HG02798 (cell line): ENCODE results near the gene CIC.
A peak's percentile ranks its signal among the peaks of the same experiment; 100 is the strongest.
"Not testable (repeated sequence)": the region's sequence is repeated elsewhere in the genome, so short reads cannot be mapped to it uniquely, and the experiment has no call there.

Source experiments
- ATAC-seq: cut with Tn5 transposase; IDR thresholded peaks from one replicate; pipeline ENCODE4 v1.9.1; 2021; ENCODE audit warnings: mild to moderate bottlenecking; ENCODE audit not compliant: unreplicated experiment, poor library complexity

Gene CIC

DNA sequence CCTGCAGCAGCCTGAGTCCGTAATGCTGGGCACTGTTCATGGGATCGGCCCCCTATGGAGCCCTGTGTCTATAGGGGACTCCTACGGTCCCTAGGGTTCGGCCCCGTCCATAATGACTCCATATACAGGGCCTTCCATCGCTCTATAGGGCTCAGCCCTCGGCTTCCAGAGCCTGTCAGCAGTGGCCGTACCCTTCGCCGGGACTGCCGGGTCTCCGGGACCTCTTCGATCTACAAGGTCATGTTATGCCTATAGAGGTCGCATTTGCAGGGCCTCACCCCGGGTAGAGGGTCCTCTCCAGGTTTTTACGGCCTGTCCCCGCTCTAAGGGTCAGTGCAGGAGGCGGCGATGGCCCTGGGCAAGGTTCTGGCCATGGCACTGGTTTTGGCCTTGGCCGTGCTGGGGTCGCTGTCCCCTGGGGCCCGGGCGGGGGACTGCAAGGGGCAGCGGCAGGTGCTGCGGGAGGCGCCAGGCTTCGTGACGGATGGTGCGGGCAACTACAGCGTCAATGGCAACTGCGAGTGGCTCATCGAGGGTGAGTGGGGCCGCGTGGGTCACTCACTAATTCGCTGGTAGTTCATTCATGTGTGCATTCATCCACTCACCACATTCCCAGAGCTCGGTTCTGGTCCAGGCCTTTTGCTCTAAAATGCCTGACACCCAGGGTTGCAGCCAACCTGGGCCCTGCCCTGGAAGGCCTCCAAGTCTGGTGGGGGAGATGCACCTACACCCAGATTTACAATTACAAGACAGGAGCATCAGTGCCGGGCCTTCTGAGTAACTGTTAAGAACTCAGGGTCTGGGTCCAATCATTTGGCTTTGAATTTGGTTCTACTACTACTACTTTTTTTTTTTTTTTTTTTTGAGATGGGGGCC, 57.1 kb downstream of the CIC start:
- ATAC-seq: peak; percentile 1

DNA sequence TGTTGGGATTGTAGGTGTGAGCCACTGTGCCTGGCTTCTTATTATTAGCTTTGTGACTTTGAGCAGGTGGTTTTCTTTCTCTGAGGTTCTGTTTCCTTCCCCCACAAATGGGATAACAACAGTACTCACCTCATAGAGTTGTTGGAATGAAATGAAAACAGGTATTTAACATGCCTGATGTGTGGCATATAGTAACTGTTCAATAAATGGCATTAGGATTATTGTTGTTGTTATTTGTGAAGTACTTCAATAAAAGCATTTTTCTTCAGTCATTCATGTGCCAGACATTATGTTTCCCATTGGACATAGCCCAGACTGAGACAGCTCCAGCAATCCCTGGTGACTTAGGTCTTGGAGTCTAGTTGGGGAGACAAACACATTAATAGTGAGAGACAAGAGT, 57.9 kb downstream of the CIC start:
- no peak for ATAC-seq

DNA sequence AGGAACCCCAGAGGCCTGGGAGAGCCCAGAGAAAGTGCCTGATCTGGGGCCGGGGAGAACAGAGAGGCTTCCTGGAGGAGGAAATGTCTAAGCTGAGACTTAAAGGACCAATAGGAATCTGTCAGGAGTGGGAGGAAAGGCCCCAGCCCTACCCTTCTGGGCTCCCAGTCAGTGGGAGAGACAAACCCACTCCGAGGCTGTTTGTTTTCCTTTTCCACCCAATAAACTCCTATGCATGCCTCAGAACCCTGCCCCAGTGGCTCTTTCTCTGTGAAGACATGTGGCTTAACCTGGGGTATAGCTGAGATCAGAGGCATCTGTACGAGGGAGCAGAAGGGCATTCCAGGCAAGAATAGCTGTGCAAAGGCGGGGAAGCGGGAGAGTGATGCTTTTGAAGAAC, 58.3 kb downstream of the CIC start:
- no peak for ATAC-seq

DNA sequence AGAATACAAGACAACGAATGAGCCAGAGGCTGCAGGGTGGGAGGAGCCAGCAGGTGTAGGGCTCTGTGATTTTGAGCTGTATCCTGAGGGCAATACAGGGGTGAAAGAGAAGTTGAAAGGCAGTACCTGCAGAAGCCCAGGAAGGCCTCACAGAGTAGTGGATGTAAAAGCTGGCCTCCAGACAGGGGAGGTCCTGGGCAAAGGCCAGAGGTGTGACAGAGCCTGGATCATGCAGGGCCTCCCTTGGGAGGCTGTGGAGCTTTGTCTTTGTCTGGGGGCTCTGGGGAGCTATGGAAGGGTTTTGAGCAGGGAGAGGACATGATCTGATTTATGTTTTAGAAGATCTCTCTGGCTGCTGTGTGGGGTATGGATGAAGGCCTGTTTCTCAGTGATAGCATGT, 59.1 kb downstream of the CIC start:
- no peak for ATAC-seq

DNA sequence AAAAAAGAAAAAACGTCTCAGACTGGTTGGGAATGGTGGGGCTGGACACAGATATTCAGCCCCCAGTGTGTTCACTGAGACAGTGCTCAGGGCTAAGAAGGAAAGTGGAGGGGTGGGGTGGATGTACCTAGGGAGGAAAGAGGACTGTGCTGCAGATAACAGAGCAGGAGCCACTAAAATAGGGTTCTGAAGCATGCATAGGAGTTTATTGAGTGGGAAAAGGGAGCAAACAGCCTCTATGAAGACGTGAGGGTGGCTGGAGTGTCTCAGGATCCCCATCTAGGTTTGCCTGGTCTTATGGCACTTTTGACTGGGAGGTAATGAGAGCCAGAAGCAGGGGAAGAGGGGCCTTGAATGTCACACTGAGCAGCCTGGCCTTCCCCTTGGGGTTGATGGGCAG, 59.8 kb downstream of the CIC start:
- ATAC-seq: no peak

DNA sequence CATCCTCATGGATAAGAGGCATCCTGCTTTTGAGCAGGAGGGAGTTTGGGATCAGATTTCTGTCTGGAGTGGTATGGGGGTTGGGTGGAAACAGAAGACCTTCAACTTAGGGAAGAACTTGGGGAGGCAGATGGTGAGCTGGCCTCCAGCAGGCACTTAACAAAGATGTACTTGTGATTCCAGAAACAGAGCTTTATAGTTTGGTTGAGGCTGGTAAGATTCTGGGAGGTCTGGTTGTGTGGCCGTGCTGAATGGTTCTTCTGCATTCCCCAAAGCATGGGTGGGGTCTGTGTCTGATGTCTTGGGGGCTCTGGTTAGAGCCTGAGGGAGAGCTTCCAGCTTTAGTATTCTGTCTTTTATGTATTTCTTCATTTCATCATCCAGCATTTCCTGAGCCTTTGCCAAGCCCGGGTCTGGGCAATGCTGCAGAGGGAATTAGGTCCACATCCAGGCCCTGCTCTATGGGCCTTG, 61.2 kb downstream of the CIC start:
- no peak for ATAC-seq

DNA sequence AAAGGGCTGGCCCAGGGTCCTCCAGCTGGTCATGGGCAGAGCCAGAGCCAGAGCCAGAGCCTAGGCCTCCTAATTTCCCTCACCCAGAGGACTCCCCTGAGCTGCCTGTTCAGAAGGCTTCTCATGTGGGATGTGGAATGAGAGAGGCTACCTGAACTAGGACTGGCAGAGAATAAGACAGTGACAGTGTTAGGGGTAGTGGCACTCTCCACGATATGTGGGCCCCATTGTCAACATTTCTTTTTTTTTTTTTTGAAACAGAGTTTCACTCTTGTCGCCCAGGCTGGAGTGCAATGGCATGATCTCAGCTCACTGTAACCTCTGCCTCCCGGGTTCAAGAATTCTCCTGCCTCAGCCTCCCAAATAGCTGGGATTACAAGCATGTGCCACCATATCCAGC, 62.3 kb downstream of the CIC start:
- not testable (repeated sequence) for ATAC-seq

DNA sequence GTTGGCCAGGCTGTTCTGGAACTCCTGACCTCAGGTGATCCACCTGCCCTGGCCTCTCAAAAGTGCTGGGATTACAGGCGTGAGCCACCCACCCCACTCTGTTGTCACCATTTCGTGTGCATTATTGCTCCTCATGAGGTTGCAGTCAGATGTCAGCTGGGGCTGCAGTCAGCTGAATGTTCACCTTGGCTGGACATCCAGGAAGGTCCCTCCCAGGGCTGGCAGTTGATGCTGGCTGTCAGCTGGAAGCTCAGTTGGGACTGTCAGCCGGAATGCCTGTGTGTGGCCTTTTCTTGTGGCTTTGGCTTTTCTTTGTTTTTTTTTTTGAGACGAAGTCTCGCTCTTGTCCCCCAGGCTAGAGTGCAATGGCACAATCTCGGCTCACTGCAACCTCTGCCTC, 63.0 kb downstream of the CIC start:
- no peak for ATAC-seq

DNA sequence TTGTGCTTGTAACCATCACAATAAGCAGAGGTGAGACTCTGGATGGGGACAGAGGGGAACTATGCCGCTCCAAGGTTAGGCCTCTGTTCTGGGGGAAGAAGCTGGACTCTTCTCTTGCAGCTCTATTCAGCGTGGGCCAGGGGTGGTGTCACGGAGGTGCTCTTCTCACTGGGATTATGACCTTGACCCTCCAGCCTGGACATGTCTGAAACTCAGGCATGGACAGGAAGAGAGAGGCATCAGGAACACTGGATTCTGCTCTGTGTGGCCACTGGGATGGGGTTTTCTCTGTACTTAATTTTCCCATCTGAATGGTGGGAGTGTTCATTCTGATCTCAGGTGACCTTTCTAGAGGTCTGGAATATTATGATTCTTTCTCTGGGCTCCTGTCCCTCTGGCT, 64.0 kb downstream of the CIC start:
- no peak for ATAC-seq

DNA sequence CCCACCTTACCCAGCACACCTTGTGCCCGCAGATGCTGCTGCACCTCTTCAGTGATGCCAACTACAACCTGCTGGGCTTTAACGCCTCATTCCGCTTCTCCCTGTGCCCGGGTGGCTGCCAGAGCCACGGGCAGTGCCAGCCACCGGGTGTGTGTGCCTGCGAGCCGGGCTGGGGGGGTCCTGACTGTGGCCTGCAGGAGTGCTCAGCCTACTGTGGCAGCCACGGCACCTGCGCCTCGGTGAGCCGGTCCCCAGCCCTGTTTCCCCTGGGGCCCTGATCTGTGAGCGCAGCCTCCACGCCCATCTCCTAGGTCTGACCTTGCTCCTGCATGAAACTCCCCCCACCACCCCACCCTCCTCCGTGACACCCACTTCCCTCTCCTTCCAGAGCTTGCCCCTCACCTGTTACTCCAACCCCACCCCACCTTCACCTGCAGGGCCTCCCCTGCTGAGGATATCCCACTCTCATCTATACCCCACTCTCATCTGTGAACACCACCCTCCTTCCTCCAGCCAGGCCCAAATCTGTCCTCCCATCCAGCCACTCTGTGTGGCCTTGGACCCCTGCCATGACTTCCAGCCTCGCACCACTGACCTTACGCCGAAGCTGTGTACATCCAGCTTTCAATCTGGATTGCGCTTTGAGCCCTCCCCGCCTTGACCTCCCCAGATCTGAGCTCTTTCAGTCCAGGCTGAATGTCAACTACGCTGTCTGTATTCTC, 65.1 kb downstream of the CIC start:
- ATAC-seq: no peak

DNA sequence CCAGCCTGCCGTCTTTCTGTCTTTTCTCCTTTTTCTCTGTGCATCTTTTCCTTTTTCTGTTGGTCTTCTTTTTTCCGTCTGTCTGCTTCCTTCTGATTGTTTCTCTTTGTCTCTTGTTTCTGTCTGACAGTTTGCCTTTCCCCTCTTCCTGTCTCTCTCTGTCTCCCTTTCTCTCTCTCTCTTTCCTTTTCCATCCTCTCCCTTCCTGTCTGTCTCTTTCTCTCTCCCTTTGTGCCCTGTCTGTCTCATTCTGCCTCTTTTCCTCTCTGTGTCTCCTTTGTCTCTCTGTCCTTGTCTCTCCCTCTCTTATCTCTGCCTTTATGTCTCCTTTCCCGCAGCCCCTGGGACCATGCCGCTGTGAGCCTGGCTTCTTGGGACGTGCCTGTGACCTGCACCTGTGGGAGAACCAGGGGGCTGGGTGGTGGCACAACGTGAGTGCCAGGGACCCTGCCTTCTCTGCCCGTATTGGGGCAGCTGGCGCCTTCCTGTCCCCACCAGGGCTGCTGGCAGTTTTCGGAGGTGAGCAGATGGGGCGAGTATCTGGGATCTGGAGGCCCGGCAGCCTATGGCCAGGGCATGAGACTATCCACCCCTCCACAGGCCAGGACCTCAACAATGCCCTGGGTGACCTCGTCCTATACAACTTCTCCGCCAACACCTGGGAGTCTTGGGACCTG, 65.8 kb downstream of the CIC start:
- no peak for ATAC-seq

DNA sequence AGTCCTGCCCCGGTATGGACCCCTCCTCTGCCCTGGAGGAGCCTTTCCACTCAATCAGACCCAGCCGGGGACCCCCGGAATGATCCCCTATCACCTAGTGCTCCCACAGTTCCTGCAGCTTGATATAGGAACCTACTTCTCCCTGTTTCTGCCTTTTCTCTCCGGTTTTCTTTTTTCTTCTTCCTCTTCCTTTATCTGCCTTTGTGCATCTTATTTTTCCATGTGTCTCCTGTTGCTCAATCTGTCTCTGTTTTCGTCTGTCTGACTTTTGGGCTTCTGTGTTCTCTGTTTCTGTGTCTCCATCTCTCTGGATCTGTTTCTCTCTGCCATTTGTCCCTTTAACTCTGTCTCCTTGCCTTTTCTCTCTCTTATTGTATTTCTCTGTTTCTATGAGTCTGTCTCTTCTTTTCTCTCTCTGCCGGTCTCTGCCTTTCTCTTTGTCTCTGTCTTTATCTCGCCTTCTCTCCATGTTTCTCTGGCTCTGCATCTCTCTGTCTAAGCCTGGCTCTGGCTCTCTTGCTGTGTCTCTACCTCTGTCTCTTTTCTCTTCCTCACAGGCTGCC, 66.4 kb downstream of the CIC start:
- no peak for ATAC-seq

DNA sequence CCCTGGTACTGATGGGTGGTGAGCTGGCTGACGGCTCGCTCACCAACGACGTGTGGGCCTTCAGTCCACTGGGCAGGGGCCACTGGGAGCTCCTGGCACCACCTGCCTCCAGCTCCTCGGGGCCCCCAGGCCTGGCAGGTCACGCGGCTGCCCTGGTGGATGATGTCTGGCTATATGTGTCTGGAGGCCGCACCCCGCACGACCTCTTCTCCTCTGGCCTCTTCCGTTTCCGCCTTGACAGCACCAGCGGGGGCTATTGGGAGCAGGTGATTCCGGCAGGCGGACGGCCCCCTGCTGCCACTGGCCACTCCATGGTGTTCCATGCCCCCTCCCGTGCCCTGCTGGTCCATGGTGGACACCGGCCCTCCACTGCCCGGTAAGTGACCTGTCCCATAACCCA, 66.9 kb downstream of the CIC start:
- ATAC-seq: no peak

DNA sequence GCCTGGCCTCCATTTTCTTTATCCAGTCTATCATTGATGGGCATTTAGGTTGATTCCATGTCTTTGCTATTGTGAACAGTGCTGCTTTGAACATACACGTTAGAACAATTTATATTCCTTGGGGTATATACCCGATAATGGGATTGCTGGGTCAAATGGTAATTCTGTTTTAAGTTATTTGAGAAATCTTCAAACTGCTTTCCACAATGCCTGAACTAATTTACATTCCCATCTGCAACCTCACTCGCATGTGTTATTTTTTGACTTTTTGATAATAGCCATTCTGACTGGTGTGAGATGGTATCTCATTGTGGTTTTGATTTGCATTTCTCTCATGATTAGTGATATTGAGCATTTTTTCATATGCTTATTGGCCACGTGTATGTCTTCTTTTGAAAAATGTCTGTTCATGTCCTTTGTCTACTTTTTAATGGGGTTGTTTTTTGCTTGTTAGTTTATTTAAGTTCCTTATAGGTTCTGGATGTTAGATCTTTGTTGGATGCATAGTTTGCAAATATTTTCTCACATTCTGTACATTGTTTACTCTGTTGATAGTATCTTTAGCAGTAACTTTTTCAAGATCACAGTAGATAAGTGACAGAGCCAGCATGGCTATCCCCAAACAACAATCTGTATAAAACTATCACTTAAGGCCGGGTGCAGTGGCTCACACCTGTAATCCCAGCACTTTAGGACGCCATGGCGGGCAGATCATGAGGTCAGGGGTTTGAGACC, 70.2 kb downstream of the CIC start:
- ATAC-seq: not testable (repeated sequence)

DNA sequence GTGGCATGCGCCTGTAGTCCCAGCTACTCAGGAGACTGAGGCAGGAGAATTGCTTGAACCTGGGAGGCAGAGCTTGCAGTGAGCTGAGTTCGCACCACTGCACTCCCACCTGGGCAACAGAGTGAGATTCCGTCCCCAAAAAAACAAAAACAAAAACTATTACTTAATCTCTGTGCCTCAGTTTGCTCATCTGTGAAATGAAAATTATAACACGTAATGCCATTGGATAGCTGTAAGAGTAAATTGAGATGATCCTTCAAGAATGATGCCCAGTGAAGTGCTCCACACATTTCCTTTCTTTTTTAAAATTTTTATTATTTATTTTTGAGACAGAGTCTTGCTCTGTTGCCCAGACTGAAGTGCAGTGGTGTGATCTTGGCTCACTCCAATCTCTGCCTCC, 70.9 kb downstream of the CIC start:
- not testable (repeated sequence) for ATAC-seq

DNA sequence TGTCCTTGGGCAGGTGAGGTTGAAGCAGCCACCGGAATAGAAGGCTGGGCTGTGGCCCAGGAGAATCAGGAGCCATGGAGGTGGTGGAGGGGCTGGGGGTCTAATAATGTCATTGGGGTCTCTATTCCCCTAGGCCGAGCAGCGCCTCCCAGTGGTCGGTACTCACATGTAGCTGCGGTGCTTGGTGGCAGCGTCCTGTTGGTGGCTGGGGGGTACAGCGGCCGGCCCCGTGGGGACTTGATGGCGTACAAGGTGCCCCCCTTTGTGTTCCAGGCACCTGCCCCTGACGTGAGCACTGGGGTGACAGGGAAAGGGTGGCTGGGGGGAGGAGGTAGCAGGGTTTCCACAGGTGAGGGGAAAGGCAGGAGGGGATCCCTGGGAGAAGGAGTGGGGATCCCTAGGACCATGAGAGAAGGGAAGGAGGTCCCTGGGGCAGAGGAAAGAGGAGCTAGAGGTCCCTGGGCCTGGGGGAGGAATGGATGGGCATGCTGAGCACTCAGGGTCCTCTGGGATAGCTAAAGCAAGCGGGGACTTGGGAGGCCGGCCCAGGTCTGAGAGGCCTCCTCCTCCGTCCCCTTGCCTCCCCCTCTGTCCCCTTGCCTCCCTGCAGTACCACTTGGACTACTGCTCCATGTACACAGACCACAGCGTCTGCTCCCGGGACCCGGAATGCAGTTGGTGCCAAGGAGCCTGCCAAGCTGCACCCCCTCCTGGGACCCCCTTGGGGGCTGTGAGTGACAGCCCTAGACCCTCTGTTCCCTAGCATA, 74.5 kb downstream of the CIC start:
- no peak for ATAC-seq

DNA sequence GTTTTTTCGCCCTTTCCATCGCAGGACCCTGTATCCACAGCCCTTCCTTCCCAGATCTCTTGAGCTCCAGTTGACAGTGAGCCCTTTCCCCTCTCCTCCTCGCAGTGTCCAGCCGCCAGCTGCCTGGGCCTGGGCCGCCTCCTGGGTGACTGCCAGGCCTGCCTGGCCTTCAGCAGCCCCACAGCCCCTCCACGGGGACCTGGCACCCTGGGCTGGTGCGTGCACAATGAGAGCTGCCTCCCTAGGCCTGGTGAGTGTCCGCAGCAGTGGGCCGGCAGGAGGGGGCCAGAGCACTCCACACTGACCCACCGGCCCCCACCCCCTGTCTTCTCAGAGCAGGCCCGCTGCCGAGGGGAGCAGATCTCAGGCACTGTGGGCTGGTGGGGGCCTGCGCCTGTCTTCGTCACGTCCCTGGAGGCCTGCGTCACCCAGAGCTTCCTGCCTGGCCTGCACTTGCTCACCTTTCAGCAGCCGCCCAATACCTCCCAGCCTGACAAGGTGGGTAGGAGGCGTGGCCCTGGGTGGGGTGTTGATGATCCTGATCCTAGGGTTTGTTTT, 75.4 kb downstream of the CIC start:
- no peak for ATAC-seq
